SK-MEL-5 (cell line): Measurements from ENCODE around the gene TEP1. TPM values are rescaled to one million over a fixed set of nuclear protein-coding genes. Genes with fewer than 3 reads are reported as not detected.

Source experiments
- DNase-seq: peaks from one replicate; pipeline ENCODE4 v3.0.0-alpha.2; 2016; ENCODE audit warnings: low read depth, low spot score
- in situ Hi-C: cut with HindIII; loops from 2 replicates; pipeline ENCODE4 v1.10.0; 2016; ENCODE audit warnings: low sequenced_read_pairs, high pct_unique_total_duplicates, low pct_unique_long_range_greater_than_20kb
- small RNA-seq, 2 experiments: library from RNA; depleted of rRNA; stranded (forward); fragments of <200 nt; gene quantifications; one replicate each; pipeline ENCODE3, GENCODE V24; 2014
- total RNA-seq: library from RNA; depleted of rRNA; stranded (reverse); fragments of >200 nt; shearing (Covaris generic); gene quantifications from 2 replicates; pipeline ENCODE4 v1.2.3, GENCODE V29; 2014; rRNA removed

Gene TEP1
- total RNA-seq, 1 experiment from 2014 or later = 11.0 TPM

DNA sequence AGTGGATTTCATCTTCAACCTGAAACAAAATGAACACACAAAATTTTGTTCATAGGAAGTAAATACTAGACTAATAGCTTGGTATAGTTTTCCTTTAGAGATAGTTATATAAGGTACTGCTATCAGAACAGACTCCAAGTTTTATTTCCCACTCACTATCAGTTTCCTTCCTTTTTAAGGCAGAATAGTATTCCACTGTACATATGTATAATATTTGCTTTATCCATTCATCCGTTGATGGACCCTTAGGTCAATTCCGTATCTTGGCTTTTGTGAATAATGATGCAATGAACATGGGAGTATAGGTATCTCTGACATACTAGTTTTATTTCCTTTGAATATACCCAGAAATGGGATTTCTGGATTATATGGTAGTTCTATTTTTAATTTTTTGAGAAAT lies 83.9 kb downstream of the TEP1 start:
- in situ Hi-C loops = no loop called here
- DNase-seq = no peak

DNA sequence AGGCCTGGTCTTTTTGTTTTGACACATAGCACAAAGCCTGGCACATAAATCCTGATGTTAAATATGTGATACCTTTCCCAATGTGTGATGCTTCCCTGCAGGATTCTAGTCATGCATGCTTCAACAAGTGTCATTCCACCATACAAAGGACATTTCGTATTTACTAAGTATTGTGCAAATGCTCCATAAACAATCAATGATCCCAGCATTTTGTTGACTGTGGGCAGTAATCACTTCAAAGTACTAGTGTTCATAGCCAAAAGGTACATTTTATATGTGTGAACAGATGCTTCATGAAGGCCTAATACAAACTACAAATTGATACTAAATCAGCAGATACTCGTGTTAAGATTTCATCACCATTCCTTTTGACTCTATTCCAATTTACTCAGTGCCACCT lies 84.6 kb downstream of the TEP1 start:
- DNase-seq = no peak
- in situ Hi-C loops = no loop called here

DNA sequence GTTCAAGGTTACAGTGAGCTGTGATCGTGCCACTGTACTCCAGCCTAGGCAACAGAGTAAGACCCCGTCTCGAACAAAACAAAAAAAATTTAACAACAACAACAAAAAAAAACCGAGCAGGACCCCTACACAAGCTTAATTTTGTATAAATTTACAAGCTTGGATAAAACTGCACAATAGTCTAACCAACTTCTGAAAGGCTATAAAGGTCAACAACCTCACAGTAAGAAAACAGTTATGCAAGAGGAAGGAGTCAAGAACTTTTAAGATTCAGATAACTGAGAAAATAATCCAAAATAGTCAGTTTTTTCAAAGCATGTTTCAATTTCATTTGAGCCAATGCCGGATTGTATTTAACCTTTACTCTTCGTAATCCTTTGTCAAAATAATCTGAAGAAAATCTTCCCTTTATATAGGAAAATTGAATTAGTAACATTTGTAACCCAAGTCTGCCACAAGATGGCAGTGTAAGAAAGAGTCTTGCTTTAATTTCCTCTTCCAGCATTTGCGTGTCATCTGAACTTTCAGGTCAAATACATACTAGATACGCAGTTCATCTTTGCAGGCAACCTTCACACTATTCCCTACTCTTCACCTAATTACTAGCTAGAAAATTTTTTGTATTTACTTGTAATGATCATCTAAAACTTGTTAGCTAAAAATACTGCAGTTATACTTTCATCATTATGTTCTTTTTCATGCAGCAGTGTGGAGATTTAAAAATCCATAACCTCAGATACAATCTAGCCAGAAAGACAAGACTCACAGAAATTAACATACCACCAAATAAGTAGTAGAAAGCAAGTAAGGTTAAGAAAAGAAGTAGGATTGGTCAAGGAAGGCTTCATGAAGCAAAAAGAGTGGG lies 86.1 kb downstream of the TEP1 start:
- DNase-seq = peak; percentile 80
- in situ Hi-C loops = no loop called here

DNA sequence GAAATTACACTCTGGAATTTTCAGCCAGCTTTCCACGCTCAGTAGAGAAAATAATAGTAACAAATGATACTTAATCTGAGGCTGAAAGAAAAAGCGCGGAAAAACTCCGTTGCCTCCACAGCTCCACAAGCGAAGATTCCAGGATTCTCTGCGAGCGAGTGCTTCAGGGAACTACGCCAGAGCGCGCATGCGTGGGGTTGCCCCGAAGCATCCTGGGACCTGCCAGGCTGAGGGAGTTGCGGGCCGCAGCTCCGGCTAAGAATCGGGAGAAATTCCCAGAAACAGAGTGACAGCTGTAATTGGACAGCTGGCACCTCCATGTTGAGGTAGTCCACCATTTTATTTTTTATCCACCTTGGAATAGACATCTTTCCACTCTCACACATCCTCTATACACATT lies 95.6 kb downstream of the TEP1 start:
- in situ Hi-C loops = no loop called here
- DNase-seq = no peak

Small RNA genes within 50 kb of the gene (small RNA-seq; reads per million reads assigned to genes)
- gene RNA5SP382 (0.06 to 5.7 reads per million in 2 experiments), gene SNORA79B (0.24 to 0.27 reads per million in 2 experiments), gene SNORD126 (101 to 1,550 reads per million in 2 experiments)

Other genes starting within 250 kb of the TEP1 start
- gene OR11G2, start 222.6 kb downstream of the TEP1 start, total RNA-seq = not detected in 2 replicates
- not detected in 2 replicates for gene OR11H6, start 189.8 kb downstream of the TEP1 start, total RNA-seq
- not detected in 2 replicates for gene OR11H7, start 184.5 kb downstream of the TEP1 start, total RNA-seq
- gene OR11H4, start 174.2 kb downstream of the TEP1 start, total RNA-seq = not detected in 2 replicates
- gene TTC5, start 107.5 kb downstream of the TEP1 start, total RNA-seq = 23.3 and 23.9 TPM in 2 replicates
- gene CCNB1IP1, start 80.2 kb downstream of the TEP1 start, total RNA-seq = 81.2 and 82.5 TPM in 2 replicates
- gene PARP2, start 69.9 kb downstream of the TEP1 start, total RNA-seq = 9.2 and 13.2 TPM in 2 replicates
- gene KLHL33, start 22.7 kb upstream of the TEP1 start, total RNA-seq = not detected in 2 replicates
- 10.6 and 15.9 TPM in 2 replicates for gene OSGEP, start 41.3 kb upstream of the TEP1 start, total RNA-seq
- 62.6 and 85.9 TPM in 2 replicates for gene APEX1, start 41.7 kb upstream of the TEP1 start, total RNA-seq
- 22.9 and 25.8 TPM in 2 replicates for gene PIP4P1, start 47.9 kb upstream of the TEP1 start, total RNA-seq
- 26.5 and 29.5 TPM in 2 replicates for gene PNP, start 55.9 kb upstream of the TEP1 start, total RNA-seq
- not detected in 2 replicates for gene RNASE10, start 92.0 kb upstream of the TEP1 start, total RNA-seq
- not detected in 2 replicates for gene RNASE9, start 147.5 kb upstream of the TEP1 start, total RNA-seq
- 0.66 TPM in 1 of 2 replicates, not detected in the other for gene RNASE11, start 174.5 kb upstream of the TEP1 start, total RNA-seq
- not detected in 2 replicates for gene RNASE12, start 177.9 kb upstream of the TEP1 start, total RNA-seq
- not detected in 2 replicates for gene OR6S1, start 228.2 kb upstream of the TEP1 start, total RNA-seq